MCF 10A (cell line): ENCODE measurements around the gene ARMH2. TPM values are rescaled to one million over a fixed set of nuclear protein-coding genes. Genes with fewer than 3 reads are reported as not detected.
A peak's percentile ranks its signal among the peaks of the same experiment; 100 is the strongest.

Source experiments
- BruUV-seq: library from RNA; stranded (reverse); fragments of 400-500 nt; replicated peaks from 2 replicates; lab custom pipeline; 2021; lab: Mats Ljungman, UMichigan
- CTCF ChIA-PET: fragments of 300-600 bp; sonication (Branson Sonifier 250); formaldehyde crosslinking; extraction: SDS; loops from one replicate; lab custom pipeline; 2021; ENCODE audit warnings: antibody characterized with exemption, inconsistent platforms; lab: Yijun Ruan, JAX
- POLR2A ChIA-PET: fragments of 300-600, 350-650 bp; sonication (Branson Sonifier 250); formaldehyde crosslinking; extraction: SDS; loops from one replicate; lab custom pipeline; 2020; ENCODE audit warnings: antibody characterized with exemption, inconsistent platforms; lab: Yijun Ruan, JAX
- DNase-seq: peaks from one replicate; pipeline ENCODE4 v3.0.0-alpha.2; 2018; ENCODE audit not compliant: unreplicated experiment
- H3K27ac Mint-ChIP-seq: one replicate; pipeline ENCODE4 v1.8.0; 2022; ENCODE audit warnings: mild to moderate bottlenecking, low read depth, mixed read lengths; ENCODE audit not compliant: unreplicated experiment
- H3K27me3 Mint-ChIP-seq: one replicate; pipeline ENCODE4 v1.8.0; 2022; ENCODE audit warnings: mixed read lengths; ENCODE audit not compliant: insufficient read depth, unreplicated experiment
- H3K36me3 Mint-ChIP-seq: one replicate; pipeline ENCODE4 v1.8.0; 2022; ENCODE audit warnings: mild to moderate bottlenecking, moderate library complexity, mixed read lengths; ENCODE audit not compliant: insufficient read depth, unreplicated experiment
- H3K4me1 Mint-ChIP-seq: one replicate; pipeline ENCODE4 v1.8.0; 2022; ENCODE audit warnings: mixed read lengths; ENCODE audit not compliant: insufficient read depth, unreplicated experiment
- H3K4me3 Mint-ChIP-seq: one replicate; pipeline ENCODE4 v1.8.0; 2022; ENCODE audit warnings: mild to moderate bottlenecking, moderate library complexity, mixed read lengths; ENCODE audit not compliant: unreplicated experiment
- H3K9me3 Mint-ChIP-seq: one replicate; pipeline ENCODE4 v1.8.0; 2022; ENCODE audit warnings: mixed read lengths; ENCODE audit not compliant: unreplicated experiment
- intact Hi-C: fragments of 100-400 bp; cut with micrococcal nuclease; formaldehyde crosslinking; loops from 2 replicates; pipeline ENCODE4 v1.14.1; 2022
- total RNA-seq: library from RNA; stranded (reverse); gene quantifications from 2 replicates; pipeline ENCODE4 v1.2.3, GENCODE V29; 2022
- TF ChIP-seq, protein P1 (sequence below): fragments of 200-600 bp; IDR thresholded peaks from one replicate; pipeline ENCODE4 v1.8.0; 2022; ENCODE audit warnings: antibody characterized with exemption, mild to moderate bottlenecking; ENCODE audit not compliant: unreplicated experiment

ARMH2 gene
- total RNA-seq, 1 experiment from 2014 or later, result not detected

DNA sequence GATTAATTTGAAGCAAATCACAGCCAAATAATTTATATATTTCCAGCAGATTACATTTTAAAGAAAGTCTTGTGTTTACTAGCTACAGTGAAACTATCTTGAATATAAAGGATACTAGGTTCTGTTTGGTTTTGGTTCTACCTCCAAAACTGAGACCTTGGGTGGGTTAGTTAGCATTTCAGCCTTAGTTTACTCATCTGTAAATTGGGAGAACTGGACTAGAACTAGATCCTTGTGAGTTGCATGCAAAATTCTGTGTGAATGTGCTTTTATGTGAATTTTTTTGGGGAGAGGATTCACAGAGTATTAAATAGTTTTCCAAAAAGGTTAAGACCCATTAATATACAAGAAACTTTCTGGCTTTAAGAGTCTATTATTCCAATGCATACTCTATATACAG lies 19.8 kb downstream of the ARMH2 start:
- no peak for DNase-seq
- H3K9me3 Mint-ChIP-seq, result no peaks in the 10 kb centered on the region
- no peak overlapping the region for H3K27ac Mint-ChIP-seq
- CTCF ChIA-PET, result interaction anchor here (0.6 to 2.0 kb wide), 6 partner anchors 11 to 292 kb away, joined by 3 to 9 read pairs (median 3); no protein-coding TSS in a partner anchor
- H3K36me3 Mint-ChIP-seq, result peaks cover 39% of the 10 kb centered on the region
- H3K4me1 Mint-ChIP-seq, result peaks cover 32% of the 10 kb centered on the region
- TF ChIP-seq, protein P1, sequence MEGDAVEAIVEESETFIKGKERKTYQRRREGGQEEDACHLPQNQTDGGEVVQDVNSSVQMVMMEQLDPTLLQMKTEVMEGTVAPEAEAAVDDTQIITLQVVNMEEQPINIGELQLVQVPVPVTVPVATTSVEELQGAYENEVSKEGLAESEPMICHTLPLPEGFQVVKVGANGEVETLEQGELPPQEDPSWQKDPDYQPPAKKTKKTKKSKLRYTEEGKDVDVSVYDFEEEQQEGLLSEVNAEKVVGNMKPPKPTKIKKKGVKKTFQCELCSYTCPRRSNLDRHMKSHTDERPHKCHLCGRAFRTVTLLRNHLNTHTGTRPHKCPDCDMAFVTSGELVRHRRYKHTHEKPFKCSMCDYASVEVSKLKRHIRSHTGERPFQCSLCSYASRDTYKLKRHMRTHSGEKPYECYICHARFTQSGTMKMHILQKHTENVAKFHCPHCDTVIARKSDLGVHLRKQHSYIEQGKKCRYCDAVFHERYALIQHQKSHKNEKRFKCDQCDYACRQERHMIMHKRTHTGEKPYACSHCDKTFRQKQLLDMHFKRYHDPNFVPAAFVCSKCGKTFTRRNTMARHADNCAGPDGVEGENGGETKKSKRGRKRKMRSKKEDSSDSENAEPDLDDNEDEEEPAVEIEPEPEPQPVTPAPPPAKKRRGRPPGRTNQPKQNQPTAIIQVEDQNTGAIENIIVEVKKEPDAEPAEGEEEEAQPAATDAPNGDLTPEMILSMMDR, result no peak
- no peaks in the 10 kb centered on the region for H3K27me3 Mint-ChIP-seq
- no peak overlapping the region for H3K4me3 Mint-ChIP-seq
- BruUV-seq, result no TSS peak
- intact Hi-C loops, result loop anchor here (10.0 kb wide), 1 partner anchor 826 kb away; no protein-coding TSS in a partner anchor
- POLR2A ChIA-PET, result interaction anchor here (0.7 to 2.6 kb wide), 13 partner anchors 9 to 253 kb away, joined by 3 to 10 read pairs (median 4); partner anchors contain the start of genes ACOT13 and TDP2

DNA sequence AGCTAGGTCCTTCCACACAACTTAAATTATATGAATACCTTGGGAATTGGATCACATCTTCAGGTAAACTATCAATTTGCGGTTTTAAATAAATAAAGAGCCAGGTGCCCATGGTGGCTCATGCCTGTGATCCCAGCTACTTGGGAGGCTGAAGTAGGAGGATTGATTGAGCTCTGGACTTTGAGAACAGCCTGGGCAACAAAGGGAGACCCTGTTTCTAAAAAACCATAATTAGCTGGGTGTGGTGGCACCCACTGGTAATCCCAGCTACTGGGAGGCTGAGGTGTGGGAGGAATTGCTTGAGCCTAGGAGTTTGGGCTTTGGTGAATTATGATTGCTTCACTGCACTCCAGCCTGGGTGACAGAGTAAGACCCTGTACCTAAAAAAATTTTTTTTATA lies 20.6 kb downstream of the ARMH2 start:
- intact Hi-C loops, result loop anchor here (10.0 kb wide), 1 partner anchor 827 kb away; no protein-coding TSS in a partner anchor
- peak overlapping the region; percentile 80 for H3K27ac Mint-ChIP-seq
- H3K4me3 Mint-ChIP-seq, result peak overlapping the region; percentile 98
- TF ChIP-seq, protein P1, result no peak
- BruUV-seq, result no TSS peak
- no peaks in the 10 kb centered on the region for H3K9me3 Mint-ChIP-seq
- peaks cover 32% of the 10 kb centered on the region for H3K4me1 Mint-ChIP-seq
- peaks cover 33% of the 10 kb centered on the region for H3K36me3 Mint-ChIP-seq
- no peak for DNase-seq
- POLR2A ChIA-PET, result interaction anchor here (0.7 to 2.6 kb wide), 11 partner anchors 12 to 254 kb away, joined by 3 to 10 read pairs (median 4); partner anchors contain the start of genes ACOT13, C6orf62 and TDP2
- H3K27me3 Mint-ChIP-seq, result no peaks in the 10 kb centered on the region
- CTCF ChIA-PET, result interaction anchor here (0.6 to 2.0 kb wide), 4 partner anchors 78 to 1162 kb away, joined by 3 to 9 read pairs (median 4); no protein-coding TSS in a partner anchor

DNA sequence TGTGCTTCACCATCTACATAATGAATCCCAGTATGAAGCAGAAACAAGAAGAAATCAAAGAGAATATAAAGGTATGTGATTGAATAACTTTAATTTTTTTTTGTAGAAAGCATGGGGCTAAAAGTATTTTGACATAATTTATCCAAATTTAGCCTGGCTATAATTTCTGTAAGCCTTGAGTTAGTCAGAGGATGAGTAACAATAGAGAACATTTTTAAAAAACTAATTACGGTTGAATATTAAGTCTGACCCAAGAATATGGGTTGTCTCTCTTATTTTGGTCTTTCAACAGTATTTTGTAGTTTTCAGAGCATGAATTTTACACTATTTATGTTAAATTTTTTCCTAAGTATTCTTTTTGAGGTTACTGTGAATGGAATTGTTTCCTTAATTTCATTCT lies 21.5 kb downstream of the ARMH2 start:
- H3K27me3 Mint-ChIP-seq, result no peaks in the 10 kb centered on the region
- DNase-seq, result no peak
- H3K9me3 Mint-ChIP-seq, result no peaks in the 10 kb centered on the region
- intact Hi-C loops, result loop anchor here (10.0 kb wide), 1 partner anchor 828 kb away; no protein-coding TSS in a partner anchor
- no TSS peak for BruUV-seq
- peak overlapping the region; percentile 98 for H3K4me3 Mint-ChIP-seq
- ChIA-PET POLR2A (interaction anchor here (0.7 to 4.1 kb wide), 7 partner anchors 34 to 214 kb away, joined by 3 to 32 read pairs (median 10); partner anchors contain the start of gene C6orf62), CTCF (interaction anchor here (0.8 kb wide), 1 partner anchor 228 kb away, joined by 3 read pairs; no protein-coding TSS in a partner anchor)
- TF ChIP-seq, protein P1, result no peak
- peak overlapping the region; percentile 80 for H3K27ac Mint-ChIP-seq
- H3K4me1 Mint-ChIP-seq, result peaks cover 29% of the 10 kb centered on the region
- peaks cover 24% of the 10 kb centered on the region for H3K36me3 Mint-ChIP-seq

DNA sequence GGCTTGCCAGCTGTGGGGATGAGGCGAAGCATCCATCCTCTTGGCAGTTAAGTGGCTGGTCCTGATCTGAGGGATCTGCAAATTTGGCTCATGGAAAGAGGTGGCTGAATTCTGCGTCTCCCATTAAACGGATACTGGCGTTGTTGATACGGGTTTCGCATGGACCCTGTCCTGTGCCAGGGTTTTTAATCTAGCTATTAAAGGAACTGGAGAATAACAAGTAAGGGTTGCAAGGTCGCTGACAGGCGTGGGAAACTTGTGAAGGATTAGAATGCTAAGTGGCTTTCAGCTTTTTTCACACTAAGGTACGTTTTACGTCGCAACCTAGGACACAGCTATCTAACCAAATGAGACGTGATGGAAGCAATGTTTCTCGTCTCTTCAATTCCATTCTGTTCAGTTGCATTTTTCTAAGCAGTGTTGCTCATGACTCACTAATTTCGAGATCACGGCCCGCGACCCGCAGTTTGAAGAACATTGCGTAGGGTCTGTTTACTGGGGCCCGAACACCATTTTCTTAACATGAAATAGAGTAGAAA lies 23.1 kb downstream of the ARMH2 start:
- peak overlapping the region; percentile 64 for H3K27ac Mint-ChIP-seq
- ChIA-PET CTCF (interaction anchor here (0.6 to 1.3 kb wide), 5 partner anchors 79 to 341 kb away, joined by 3 read pairs; no protein-coding TSS in a partner anchor), POLR2A (interaction anchor here (0.6 to 4.1 kb wide), 15 partner anchors 9 to 1108 kb away, joined by 3 to 32 read pairs (median 8); partner anchors contain the start of genes ACOT13, C6orf62 and TDP2)
- H3K27me3 Mint-ChIP-seq, result no peaks in the 10 kb centered on the region
- peak; percentile 51 for DNase-seq
- intact Hi-C loops, result loop anchor here (1.0 to 10.0 kb wide), 4 partner anchors 55 to 829 kb away; no protein-coding TSS in a partner anchor
- TF ChIP-seq, protein P1, result no peak
- no peaks in the 10 kb centered on the region for H3K9me3 Mint-ChIP-seq
- peak overlapping the region; percentile 98 for H3K4me3 Mint-ChIP-seq
- peaks cover 23% of the 10 kb centered on the region for H3K4me1 Mint-ChIP-seq
- TSS peak; percentile 27 for BruUV-seq
- peaks cover 13% of the 10 kb centered on the region for H3K36me3 Mint-ChIP-seq
